HG03175 (cell line): ENCODE results near the gene TMEM31.

Experiments used
- ATAC-seq: cut with Tn5 transposase; IDR thresholded peaks from one replicate; pipeline ENCODE4 v1.9.1; 2021; ENCODE audit warnings: mild to moderate bottlenecking, moderate library complexity; ENCODE audit not compliant: unreplicated experiment

The TMEM31 gene

GRCh38 chrX:103710609-103711008 is at the start of gene TMEM31:
TMEM31 (plus strand) TSS chrX:103710909; CDS start chrX:103712259, 1,350 bp downstream.
- ATAC-seq = no peak

DNA sequence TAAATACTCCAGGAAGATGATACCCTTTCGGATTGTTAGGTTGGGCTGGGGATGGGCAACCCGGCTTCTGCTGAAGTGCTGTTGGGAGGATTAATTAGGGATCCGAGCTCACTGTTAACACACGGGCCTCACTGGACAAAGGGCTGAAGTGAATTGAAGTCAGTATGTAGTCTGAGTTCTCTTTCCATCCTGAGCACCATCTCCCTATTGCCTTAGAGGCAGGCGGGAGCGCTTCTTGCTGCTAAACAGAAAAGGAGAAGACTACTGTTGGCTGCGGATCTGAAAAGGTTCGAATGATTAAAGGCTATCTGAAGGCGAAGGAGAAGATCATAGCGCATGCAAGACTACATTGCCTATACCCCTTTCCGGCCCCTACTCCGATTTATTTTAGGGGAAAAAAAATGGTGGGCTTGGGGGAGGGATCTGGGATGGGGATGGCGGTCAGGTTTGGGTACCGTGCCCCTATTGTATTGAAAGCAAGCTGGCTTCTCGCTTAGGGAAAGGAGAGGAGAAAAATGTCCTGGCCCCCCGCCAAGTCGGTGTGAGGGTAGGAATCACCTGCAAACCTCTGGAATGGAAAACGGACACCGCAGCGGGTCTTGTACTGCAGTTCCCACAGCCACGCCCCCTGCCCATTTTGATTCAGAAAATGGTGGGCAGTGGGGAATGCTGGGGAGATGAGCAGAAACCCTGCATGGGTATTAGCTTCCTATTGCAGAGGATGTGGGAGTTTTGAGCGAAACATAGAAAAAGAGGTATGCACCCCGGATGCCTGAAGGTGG is 46.5 kb upstream of the TMEM31 start:
- ATAC-seq = no peak

DNA sequence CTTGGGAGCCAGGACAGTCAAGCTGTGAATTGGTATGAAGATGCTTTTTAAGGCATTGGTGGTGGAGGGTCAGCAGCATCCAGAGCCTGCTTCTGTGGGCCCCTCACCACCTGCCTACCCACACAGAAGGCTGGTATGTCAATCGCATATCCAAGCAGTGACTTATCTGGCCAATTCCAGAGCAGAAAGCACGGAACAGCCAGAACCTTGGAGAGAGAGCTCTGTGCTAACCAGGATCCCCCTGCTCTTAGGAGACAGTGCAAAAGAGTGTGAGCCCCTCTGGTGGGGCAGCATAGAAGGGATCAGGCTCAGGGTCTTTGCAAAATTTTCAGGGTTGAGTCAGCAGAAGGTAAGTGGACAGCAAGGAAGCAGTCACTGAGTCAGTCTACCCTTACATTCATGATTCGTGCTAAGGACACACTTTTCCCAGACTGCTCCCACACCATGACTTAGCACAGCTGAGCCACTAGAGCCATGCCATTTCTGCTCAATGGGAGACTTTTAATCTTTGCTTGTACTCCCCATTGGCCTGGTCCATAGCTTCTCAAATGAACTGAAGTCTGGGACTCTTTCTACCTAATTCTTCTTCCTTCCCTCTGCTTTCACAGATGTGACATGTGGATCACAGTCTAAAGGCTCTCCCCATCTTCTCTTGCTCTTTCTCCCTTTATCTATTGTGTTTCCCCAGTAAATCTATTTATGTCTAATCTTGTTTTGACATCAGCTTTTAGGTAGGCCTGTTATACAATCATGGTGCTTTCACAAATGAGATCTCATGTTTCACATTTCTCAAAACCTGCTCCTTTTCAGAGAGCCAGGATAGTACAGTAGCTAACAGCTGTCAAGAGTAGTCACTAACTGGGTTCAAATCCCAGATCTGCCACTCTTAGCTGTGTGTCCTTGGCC is 44.3 kb upstream of the TMEM31 start:
- no peak for ATAC-seq

GRCh38 chrX:103669745-103670144 is 41.0 kb upstream of the TMEM31 start:
- no peak for ATAC-seq

DNA sequence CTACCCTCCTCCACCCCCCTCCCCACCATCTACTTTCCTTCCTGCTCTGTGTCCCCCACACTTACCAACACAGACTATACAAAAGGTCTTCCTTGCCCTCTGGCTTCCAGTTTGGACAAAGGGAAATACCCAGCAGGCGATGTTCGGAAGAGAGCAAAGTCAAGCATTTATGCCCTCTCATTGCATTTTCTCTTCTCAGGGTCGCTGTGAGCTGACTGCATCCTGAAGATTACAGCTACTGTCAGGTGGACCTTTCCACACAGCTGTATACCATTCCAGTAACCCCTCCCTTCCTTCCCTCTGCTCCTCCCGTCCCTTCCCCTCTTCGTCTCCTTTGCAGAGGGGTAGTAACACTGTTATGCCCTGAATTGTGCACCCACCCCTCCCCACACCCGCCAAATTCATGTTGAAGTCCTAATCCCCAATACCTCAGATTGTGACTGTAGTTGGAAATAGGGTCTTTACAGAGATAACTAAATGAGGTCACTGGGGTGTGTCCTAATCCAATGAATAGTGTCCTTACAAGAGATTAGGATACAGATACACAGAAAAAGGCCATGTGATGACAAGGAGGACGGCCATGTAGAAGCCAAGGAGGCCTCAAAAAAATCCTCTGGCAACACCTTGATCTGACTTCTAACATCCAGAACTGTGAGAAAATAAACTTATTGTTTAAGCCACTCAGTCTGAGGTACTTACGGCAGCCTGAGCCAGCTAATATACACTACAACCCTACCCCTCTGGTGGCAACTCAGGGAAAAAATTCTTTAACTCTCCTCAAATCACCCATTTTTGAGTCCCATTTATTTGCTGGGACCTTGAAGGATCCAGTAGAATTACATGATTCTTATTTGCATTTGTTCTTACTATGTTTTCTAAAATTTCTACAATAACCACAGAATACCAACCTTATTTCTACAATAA is 35.9 kb upstream of the TMEM31 start:
- no peak for ATAC-seq

DNA sequence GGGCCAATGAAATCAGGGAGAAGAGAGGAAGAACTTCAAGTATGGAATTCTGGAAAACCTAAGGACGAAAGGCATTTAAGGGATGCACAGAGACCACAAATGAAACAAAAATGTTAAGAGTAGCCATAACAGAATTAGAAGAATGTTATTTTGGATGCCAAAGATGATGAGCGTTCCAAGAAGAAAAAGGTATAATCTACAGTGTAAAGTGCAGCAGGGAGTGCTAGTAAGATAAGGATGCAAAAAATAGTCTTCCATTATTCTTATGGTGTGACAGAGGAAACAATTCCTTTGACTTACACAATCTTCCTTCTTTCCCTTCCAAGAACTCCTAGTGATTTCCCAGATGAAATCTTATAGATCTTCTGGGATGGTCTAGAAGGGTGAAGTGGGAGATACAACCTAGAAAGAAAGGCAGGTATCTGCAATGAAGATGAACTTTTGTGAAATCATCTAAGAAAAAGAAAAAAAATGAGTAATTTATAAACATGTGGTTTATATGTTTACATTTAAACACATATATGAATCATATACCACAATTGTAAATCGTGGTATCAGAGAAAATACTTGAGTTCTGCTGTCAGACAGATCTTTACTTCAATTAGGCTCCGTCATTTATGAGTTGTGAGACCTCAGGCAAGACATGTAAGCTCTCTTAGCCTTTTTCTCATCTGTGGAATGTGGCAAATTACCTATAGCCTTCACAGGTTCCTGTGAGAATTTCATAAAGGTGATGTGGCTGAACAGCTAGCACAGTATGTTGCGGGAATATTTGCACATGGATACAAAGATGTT is 32.3 kb upstream of the TMEM31 start:
- no peak for ATAC-seq

DNA sequence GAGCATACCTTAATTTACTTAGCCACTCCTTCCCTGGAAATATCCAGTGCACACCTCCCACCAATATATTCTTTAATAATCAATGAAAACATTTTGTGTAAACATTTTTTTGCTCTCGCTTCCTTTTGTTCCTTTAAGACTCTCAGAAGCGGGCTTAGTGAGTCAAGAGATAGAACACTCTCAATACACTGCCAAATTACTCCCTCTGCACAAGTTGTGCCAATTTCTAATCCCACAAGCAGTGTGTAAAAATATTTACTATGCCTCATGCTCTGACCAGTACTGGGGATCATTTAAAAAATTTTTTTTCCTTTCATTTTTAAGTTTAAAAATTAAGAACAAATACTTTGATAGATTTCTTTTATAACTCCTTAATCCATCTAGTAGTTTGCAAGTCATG is 29.3 kb upstream of the TMEM31 start:
- ATAC-seq = no peak

- ATAC-seq = no peak
Observed at GRCh38 chrX:103685396-103685795, 25.3 kb upstream of the TMEM31 start.

GRCh38 chrX:103686199-103687072 is 24.3 kb upstream of the TMEM31 start, which contains the start of gene MORF4L2:
MORF4L2 (minus strand) TSS chrX:103686699; CDS start chrX:103677027, 9,672 bp downstream.
- peak; percentile 91 for ATAC-seq

- peak; percentile 56 for ATAC-seq
Observed at GRCh38 chrX:103687073-103687695, 23.5 kb upstream of the TMEM31 start.

DNA sequence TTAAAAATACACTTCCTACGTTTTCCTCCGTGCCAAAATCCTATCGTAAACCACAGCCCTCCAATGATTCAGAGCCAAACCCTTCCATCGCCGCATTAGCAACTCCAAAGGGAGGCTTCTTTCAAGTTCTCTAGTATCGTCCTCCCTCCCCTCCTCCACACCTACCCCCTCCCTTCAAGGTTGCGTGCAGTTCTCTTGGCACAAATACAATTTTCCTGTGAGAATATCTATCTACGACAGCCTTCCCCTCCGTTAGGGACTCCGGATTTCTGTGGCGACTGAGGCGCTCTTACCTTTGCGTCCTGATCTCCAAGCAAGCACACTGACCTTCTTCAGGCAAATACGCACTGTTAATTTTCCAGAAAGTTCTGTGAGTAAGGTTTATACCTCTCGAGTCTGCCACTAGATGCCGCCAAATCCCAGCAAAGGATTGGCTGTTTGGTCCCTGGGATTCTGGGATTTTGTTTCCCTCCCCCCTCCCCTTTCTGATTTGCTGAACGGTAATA is 23.0 kb upstream of the TMEM31 start:
- no peak for ATAC-seq

GRCh38 chrX:103688946-103689345 is 21.8 kb upstream of the TMEM31 start:
- no peak for ATAC-seq

DNA sequence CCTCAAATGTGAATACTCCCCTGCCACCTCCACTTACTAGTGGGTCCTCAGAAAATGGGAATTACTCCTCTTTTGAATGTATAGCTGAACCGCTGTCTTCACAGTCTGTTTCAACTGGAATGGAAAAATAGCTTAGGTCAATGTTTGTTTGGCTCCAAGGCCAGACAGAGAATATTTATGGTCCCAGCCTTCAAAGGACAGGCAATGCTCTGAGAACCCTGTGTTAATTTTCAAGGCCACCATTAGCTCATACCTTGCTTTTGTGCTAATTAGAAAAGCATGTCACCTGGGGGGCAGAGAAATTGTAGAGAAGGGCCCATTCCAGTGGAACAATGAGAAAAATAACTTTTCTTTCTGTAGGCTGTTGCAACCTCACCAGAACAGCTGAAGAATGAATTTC is 19.6 kb upstream of the TMEM31 start:
- no peak for ATAC-seq

GRCh38 chrX:103697687-103698086 is 13.0 kb upstream of the TMEM31 start:
- no peak for ATAC-seq

DNA sequence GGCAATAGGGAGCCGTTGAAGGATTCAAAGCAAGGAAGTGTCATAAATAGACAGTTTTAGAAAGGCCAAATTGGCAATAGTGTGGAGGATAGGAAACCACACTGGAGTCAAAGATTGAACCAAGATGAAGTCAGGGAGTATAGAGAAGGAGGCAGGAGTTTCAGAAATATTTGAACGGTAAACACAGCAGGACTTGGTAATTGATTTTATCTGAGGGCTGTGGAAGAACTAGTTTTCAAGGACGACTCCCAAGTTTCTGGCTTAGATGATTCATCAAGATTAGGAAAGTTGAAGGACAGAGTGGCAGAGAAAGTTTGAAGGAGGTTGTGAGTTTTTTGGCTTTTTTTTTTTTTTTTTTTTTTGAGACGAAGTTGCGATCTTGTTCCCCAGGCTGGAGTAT is 11.5 kb upstream of the TMEM31 start:
- no peak for ATAC-seq

DNA sequence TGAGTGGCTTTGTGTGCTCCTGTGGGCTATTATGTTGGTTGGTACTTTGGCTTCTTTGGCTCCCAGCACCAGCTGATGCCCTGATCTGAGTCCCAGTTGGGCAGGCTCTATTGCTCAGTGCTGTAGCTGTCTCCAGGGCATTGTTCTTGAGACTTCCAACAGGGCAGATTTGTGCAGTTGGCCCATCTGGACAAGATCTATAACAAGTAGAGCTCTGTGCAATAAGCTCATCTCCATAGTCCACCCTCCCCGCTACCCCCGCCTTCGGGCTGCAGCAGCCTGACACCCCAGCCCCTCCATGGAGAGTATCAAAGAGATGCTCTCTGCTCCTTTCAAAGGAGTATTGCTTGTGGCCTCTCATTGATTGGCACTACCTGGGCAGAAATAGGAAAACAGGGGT is 5.8 kb upstream of the TMEM31 start:
- ATAC-seq = no peak

- no peak for ATAC-seq
Observed at GRCh38 chrX:103716962-103717361, 6.3 kb downstream of the TMEM31 start.

GRCh38 chrX:103718120-103718519 is 7.4 kb downstream of the TMEM31 start:
- no peak for ATAC-seq
